ENCODE results near the gene POMT1. TPM values are rescaled to one million over a fixed set of nuclear protein-coding genes. Genes with fewer than 3 reads are reported as not detected.
"Not testable (repeated sequence)": the region's sequence is repeated elsewhere in the genome, so short reads cannot be mapped to it uniquely, and the experiment has no call there.

Gene POMT1
- polyA plus RNA-seq, 4 donors = 29.4 to 50.6 (median 35.5) TPM

GRCh38 chr9:131545786-131546335, 43.1 kb downstream of the POMT1 start:
- no peak for DNase-seq (ENCODE audit: low read depth in 4 of 4, low spot score in 3 of 4)

DNA sequence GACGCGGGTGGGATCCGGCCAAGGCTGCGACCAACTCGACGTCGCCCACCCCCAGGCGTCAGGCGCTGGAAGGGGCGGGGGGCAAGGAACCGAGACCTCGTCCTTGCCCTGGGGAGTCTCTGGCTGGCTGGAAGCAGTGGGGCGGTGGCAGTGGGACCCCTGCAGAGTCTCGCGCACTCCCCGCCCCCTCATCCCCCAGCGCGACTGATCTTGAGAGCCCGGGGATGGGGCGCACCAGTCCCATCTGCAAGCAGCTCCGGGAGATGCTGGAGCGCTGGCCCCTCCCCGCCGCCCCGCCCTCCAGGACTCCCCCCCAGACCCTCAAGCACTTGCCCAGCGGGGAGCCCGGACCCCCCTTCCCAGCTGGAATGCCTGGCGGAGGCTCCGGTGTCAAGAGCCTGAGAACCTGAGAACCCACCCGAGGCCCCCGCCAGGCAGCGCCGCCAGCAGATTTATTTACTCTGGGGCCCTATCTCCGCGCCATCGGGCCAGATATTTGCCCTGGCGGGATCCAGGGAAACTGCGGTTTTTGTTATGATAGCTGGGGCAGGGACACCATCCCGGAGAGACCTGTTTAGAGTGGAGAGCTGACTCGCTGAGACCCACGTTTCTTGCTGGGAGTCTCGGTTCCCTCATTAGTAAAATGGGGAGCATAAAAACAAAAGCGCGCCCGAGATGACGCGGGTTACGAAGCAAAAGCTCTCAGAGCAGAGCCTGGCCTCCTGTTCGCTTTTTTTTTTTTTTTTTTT, 43.8 kb downstream of the POMT1 start:
- DNase-seq (ENCODE audit: low read depth in 4 of 4, low spot score in 3 of 4) = peak in 2 of 4 donors; percentile 32 to 65

GRCh38 chr9:131549186-131549585, 46.5 kb downstream of the POMT1 start:
- not testable (repeated sequence) for DNase-seq (ENCODE audit: low read depth in 4 of 4, low spot score in 3 of 4)

DNA sequence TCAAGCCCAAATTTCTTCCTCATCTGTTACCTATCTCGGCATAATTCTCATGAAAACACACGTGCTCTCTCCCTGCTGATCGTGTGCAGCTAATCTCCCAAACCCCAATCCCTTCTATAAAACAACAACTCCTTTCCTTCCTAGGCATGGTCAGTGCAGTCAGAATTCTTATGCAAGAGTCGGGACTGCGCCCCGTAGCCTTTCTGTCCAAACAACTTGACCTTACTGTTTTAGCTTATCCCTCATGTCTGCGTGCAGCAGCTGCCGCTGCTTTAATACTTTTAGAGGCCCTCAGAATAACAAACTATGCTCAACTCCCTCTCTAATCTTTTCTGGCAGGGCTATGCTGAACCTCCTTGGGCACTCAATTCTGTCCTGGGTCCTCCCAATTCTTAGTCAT, 47.7 kb downstream of the POMT1 start:
- DNase-seq (ENCODE audit: low read depth in 4 of 4, low spot score in 3 of 4) = not testable (repeated sequence)

DNA sequence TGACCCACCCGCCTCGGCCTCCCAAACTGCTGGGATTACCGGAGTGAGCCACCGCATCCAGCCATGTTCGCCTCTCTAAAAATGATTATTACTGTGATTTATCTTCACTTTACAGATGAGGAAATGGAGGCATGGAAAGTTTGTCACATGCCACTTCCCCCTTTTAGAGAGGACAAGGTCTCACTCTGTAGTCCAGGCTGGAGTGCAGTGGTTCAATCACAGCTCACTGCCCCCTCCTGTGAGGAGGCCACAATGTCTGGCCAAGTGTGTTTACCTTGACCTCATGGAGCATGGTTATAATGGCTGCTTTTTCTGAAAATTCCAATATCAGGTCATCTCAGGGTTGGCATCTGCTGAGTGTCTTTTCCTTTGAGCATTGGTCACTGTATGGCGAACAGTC, 49.3 kb downstream of the POMT1 start:
- no peak for DNase-seq (ENCODE audit: low read depth in 4 of 4, low spot score in 3 of 4)

DNA sequence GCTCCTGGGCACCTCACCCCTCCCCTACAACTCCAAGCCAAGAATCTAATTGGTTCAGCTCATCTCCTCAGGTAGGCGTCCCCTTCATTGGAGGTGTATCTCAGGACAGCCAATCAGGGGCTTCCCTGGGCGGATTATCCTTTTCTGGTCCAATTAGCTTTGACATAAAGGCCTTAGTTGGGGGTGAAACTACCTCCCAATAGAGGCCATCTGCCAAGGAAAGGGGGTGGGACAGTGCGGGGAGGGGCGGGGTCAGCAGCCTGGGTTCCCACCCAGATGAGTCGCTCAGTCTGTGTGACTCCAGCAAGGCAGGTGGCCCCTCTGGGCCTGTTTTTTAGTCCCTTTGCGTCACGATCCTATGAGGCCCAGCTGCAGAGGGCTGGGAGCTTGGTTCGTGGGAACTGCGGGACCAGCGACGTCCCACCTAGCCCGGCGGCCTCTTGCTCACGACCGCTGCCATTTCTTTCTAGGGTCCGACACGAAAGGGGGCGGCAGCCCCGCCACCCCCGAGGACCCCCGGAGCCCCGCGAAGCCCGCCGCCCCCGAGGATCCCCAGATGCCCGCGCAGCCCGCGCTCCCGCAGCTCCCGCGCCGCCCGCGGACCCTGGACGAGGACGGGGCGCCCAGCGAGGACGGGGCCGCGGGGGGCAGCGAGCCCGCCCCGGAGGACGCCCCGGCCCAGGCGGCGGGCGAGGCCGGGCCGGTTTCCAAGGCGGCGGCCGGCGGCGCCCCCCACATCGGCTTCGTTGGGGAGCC, 51.5 kb downstream of the POMT1 start:
- no peak for DNase-seq (ENCODE audit: low read depth in 4 of 4, low spot score in 3 of 4)

- no peak for DNase-seq (ENCODE audit: low read depth in 4 of 4, low spot score in 3 of 4)
Observed at GRCh38 chr9:131554843-131555351, 52.2 kb downstream of the POMT1 start.

- no peak for DNase-seq (ENCODE audit: low read depth in 4 of 4, low spot score in 3 of 4)
Observed at GRCh38 chr9:131555841-131556673, 53.3 kb downstream of the POMT1 start.

DNA sequence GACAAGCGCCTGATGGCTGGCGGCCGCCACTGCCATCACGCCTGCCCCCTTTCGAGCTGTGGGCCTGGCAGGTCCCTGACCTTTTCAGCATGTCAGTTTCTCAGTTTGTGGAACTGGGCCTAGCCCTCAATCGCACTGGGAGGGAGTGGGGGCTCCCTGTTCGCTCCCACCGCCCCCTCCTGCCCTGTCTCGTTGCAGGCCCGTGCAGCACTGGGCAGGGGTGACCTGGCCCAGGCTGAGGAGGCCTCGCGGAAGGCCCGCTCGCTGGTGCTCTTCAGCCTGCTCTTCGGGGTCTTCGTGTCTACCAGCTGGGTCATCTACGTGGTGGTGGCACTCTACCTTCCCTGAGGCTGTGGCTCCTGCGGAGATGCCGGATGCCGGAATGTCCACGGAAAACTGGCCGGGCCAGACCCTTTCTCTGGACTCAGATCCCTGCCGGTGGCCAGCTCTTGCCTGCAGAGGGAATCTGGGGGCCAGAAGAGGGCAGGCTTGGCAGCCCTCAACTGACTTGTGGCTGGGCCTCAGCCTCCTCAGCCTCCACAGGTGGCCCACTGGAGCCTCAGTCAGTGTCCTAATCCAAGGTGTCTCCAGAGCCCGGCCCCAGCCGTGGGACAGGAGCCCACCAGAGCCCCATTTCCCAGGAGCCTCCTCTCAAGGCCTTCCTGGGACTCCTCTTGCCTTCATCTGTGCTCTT, 55.3 kb downstream of the POMT1 start:
- no peak for DNase-seq (ENCODE audit: low read depth in 4 of 4, low spot score in 3 of 4)

DNA sequence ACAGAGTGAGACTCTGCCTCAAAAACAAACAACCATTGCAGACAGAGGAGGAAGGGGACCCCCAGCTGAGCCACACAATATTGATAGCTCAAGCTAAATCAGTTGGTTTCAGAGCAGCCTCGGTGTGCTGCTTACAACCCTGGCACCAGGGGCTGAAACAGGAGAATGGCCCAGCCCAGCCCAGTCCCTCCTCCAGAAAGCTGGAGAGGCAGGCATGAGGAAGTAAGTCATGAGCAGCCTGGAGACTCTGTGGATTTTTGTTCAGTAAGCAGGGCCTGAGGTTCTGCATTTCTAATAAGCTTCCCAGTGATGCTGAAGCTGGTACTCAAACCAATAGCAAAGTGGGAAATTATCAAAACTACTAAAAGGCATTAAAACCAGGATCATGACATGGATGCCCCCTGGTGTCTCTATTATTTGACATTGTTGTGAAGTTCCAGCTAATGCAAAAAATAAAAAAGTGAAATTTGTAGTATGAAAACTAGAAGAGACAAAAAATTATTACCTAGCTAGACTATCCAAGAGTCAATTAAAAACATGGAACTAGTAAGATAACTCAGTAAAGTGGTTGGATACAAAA, 56.8 kb downstream of the POMT1 start:
- no peak for DNase-seq (ENCODE audit: low read depth in 4 of 4, low spot score in 3 of 4)

- DNase-seq (ENCODE audit: low read depth in 4 of 4, low spot score in 3 of 4) = no peak
Observed at GRCh38 chr9:131562032-131562959, 59.6 kb downstream of the POMT1 start.

GRCh38 chr9:131565369-131565768, 62.7 kb downstream of the POMT1 start:
- no peak for DNase-seq (ENCODE audit: low read depth in 4 of 4, low spot score in 3 of 4)

DNA sequence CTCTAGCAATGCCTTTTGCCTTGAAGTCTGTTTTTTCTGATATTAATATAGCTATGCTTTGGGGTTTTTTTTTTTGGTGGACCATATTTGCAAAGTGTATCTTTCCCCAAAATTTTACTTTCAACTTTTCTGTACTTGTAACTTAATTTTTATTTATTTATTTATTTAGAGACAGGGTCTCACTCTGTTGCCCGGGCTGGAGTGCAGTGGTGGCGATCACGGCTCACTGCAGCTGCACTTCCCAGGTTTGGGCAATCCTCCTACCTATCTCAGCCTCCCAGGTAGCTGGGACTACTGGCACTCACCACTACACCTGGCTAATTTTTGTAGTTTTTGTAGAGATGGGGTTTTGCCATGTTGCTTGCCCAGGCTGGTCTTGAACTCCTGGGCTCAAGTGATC, 63.4 kb downstream of the POMT1 start:
- no peak for DNase-seq (ENCODE audit: low read depth in 4 of 4, low spot score in 3 of 4)

- DNase-seq (ENCODE audit: low read depth in 4 of 4, low spot score in 3 of 4) = no peak
Observed at GRCh38 chr9:131567910-131568309, 65.2 kb downstream of the POMT1 start.

Other genes starting within 250 kb of the POMT1 start
- gene FAM78A, start 226.4 kb upstream of the POMT1 start, polyA plus RNA-seq (ENCODE audit: insufficient read length in 4 of 4) = 1 to 10 TPM; 2.6 to 3.8 (median 2.9) TPM
- 1 to 10 TPM; 2.1 to 3.4 (median 2.8) TPM for gene PLPP7, start 213.2 kb upstream of the POMT1 start, polyA plus RNA-seq (ENCODE audit: insufficient read length in 4 of 4)
- 100 to 1,000 TPM; 161 to 190 (median 181) TPM for gene PRRC2B, start 108.8 kb upstream of the POMT1 start, polyA plus RNA-seq (ENCODE audit: insufficient read length in 4 of 4)
- 10 to 100 TPM; 26.5 to 44.5 (median 36.4) TPM for gene UCK1, start 28.3 kb downstream of the POMT1 start, polyA plus RNA-seq (ENCODE audit: insufficient read length in 4 of 4)
- 1 to 10 TPM in 1 of 4 donors, under 1 TPM in 3; 0.23 to 2.4 (median 0.78) TPM for gene PRRT1B, start 42.6 kb downstream of the POMT1 start, polyA plus RNA-seq (ENCODE audit: insufficient read length in 4 of 4)
- gene RAPGEF1, start 237.2 kb downstream of the POMT1 start, polyA plus RNA-seq (ENCODE audit: insufficient read length in 4 of 4) = 10 to 100 TPM; 32.1 to 38.9 (median 37.6) TPM